Smooth muscle cell (in vitro differentiated cells): ENCODE results near the gene KCNJ6. TPM values are rescaled to one million over a fixed set of nuclear protein-coding genes. Genes with fewer than 3 reads are reported as not detected.
A peak's percentile ranks its signal among the peaks of the same experiment; 100 is the strongest.

Experiments used
- DNase-seq: peaks from one replicate; lab custom pipeline; 2025; ENCODE audit not compliant: unreplicated experiment; lab: John Stamatoyannopoulos, UW
- H2AFZ ChIP-seq: fragments of 200-600 bp; sonication (generic); 2 replicates; pipeline ENCODE4 v1.6.0; 2016; ENCODE audit warnings: antibody characterized with exemption, low read depth, mild to moderate bottlenecking
- H3F3A ChIP-seq: fragments of 200-600 bp; sonication (generic); 2 replicates; pipeline ENCODE4 v1.6.0; 2017; ENCODE audit warnings: antibody characterized with exemption, low read depth
- H3K27ac ChIP-seq: fragments of 200-600 bp; sonication (generic); 2 replicates; pipeline ENCODE4 v1.5.1; 2016; ENCODE audit warnings: low read depth, mild to moderate bottlenecking
- H3K27me3 ChIP-seq: fragments of 200-600 bp; sonication (generic); 2 replicates; pipeline ENCODE4 v1.6.1; 2016; ENCODE audit warnings: low read depth, mild to moderate bottlenecking
- H3K36me3 ChIP-seq: fragments of 200-600 bp; sonication (generic); 2 replicates; pipeline ENCODE4 v1.5.1; 2016; ENCODE audit warnings: low read depth
- H3K4me1 ChIP-seq: fragments of 200-600 bp; sonication (generic); 2 replicates; pipeline ENCODE4 v1.5.1; 2016; ENCODE audit warnings: low read depth
- H3K4me2 ChIP-seq: fragments of 200-600 bp; sonication (generic); 2 replicates; pipeline ENCODE4 v1.6.0; 2016; ENCODE audit warnings: mild to moderate bottlenecking
- H3K4me3 ChIP-seq: fragments of 200-600 bp; sonication (generic); 2 replicates; pipeline ENCODE4 v1.5.1; 2016; ENCODE audit warnings: mild to moderate bottlenecking
- H3K79me2 ChIP-seq: fragments of 200-600 bp; sonication (generic); 2 replicates; pipeline ENCODE4 v1.6.0; 2016; ENCODE audit warnings: low read depth, mild to moderate bottlenecking
- H3K9ac ChIP-seq: fragments of 200-600 bp; sonication (generic); 2 replicates; pipeline ENCODE4 v1.6.0; 2016; ENCODE audit warnings: low read depth
- H3K9me3 ChIP-seq: fragments of 200-600 bp; sonication (generic); replicated peaks from 2 replicates; pipeline ENCODE4 v1.5.1; 2016; ENCODE audit warnings: low read depth
- H4K20me1 ChIP-seq: fragments of 200-600 bp; sonication (generic); 2 replicates; pipeline ENCODE4 v1.6.0; 2016; ENCODE audit warnings: low read depth
- CTCF ChIP-seq: fragments of 200-600 bp; sonication (generic); IDR thresholded peaks from 2 replicates; pipeline ENCODE4 v1.5.1; 2017; ENCODE audit warnings: borderline replicate concordance, mild to moderate bottlenecking, antibody characterized with exemption; ENCODE audit not compliant: insufficient read depth, poor library complexity, severe bottlenecking
- WGBS: methylation state at CpG from one replicate; pipeline ENCODE4 v1.1.7; 2016; ENCODE audit warnings: low lambda C conversion rate; 5-methylcytosine and 5-hydroxymethylcytosine counted together
- polyA plus RNA-seq: library from polyadenylated mRNA; unstranded; fragments of >200 nt; fragmentation: Nextera tagmentation; extraction: Ambion mirVana; gene quantifications from 2 replicates; pipeline ENCODE4 v1.2.1, GENCODE V29; 2016
- total RNA-seq: library from RNA; depleted of rRNA; stranded (reverse); fragments of >200 nt; gene quantifications from 2 replicates; pipeline ENCODE4 v1.2.3, GENCODE V29; 2014

The KCNJ6 gene
- total and polyA plus RNA-seq, 2 experiments from 2014 or later: 0.15 to 0.27 TPM

- H3K79me2 ChIP-seq: no peaks in the 10 kb centered on the region
- no peak overlapping the region for H3K27ac ChIP-seq
- no peaks in the 10 kb centered on the region for H3K4me1 ChIP-seq
- no peaks in the 10 kb centered on the region for H4K20me1 ChIP-seq
- H2AFZ ChIP-seq: no peak overlapping the region
- no peaks in the 10 kb centered on the region for H3K27me3 ChIP-seq
- DNase-seq: no peak
- H3K9me3 ChIP-seq: no peaks in the 10 kb centered on the region
- no peaks in the 10 kb centered on the region for H3F3A ChIP-seq
- no peak overlapping the region for H3K4me3 ChIP-seq
- no peak overlapping the region for H3K9ac ChIP-seq
- 76% methylated on average over 2 of the region's 2 CpGs for WGBS
- no peaks in the 10 kb centered on the region for H3K36me3 ChIP-seq
- H3K4me2 ChIP-seq: no peak overlapping the region
- no peak for TF ChIP-seq CTCF
Measured at GRCh38 chr21:37770461-37770860, 145.8 kb downstream of the KCNJ6 start.

- no peaks in the 10 kb centered on the region for H3K9me3 ChIP-seq
- DNase-seq: no peak
- no peak overlapping the region for H3K9ac ChIP-seq
- no peaks in the 10 kb centered on the region for H3K79me2 ChIP-seq
- TF ChIP-seq CTCF: no peak
- H3K27ac ChIP-seq: no peak overlapping the region
- H3K4me3 ChIP-seq: no peak overlapping the region
- no peak overlapping the region for H2AFZ ChIP-seq
- no peak overlapping the region for H3K4me2 ChIP-seq
- H4K20me1 ChIP-seq: no peaks in the 10 kb centered on the region
- WGBS: 0% methylated on average over 1 of the region's 1 CpG
- no peaks in the 10 kb centered on the region for H3K36me3 ChIP-seq
- no peaks in the 10 kb centered on the region for H3K27me3 ChIP-seq
- H3F3A ChIP-seq: no peaks in the 10 kb centered on the region
- H3K4me1 ChIP-seq: no peaks in the 10 kb centered on the region
Measured at GRCh38 chr21:37769656-37770055, 146.6 kb downstream of the KCNJ6 start.

- Histone ChIP-seq H3F3A (no peaks in the 10 kb centered on the region), H3K4me3 (no peak overlapping the region), H3K4me1 (no peaks in the 10 kb centered on the region), H2AFZ (peak overlapping the region; percentile 51), H3K4me2 (no peak overlapping the region), H3K79me2 (no peaks in the 10 kb centered on the region), H3K36me3 (no peaks in the 10 kb centered on the region), H3K27me3 (no peaks in the 10 kb centered on the region), H3K9me3 (no peaks in the 10 kb centered on the region), H4K20me1 (no peaks in the 10 kb centered on the region), H3K9ac (no peak overlapping the region), H3K27ac (no peak overlapping the region)
- 38% methylated on average over 5 of the region's 5 CpGs for WGBS
- no peak for DNase-seq
- TF ChIP-seq CTCF: no peak
Measured at GRCh38 chr21:37767984-37768383, 148.3 kb downstream of the KCNJ6 start.

- Histone ChIP-seq H3K4me3 (no peak overlapping the region), H3K27me3 (no peaks in the 10 kb centered on the region), H2AFZ (no peak overlapping the region), H3K27ac (no peak overlapping the region), H4K20me1 (no peaks in the 10 kb centered on the region), H3K9me3 (no peaks in the 10 kb centered on the region), H3K4me2 (no peak overlapping the region), H3K4me1 (no peaks in the 10 kb centered on the region), H3K9ac (no peak overlapping the region), H3K79me2 (no peaks in the 10 kb centered on the region), H3F3A (no peaks in the 10 kb centered on the region), H3K36me3 (no peaks in the 10 kb centered on the region)
- no peak for DNase-seq
- 73% methylated on average over 5 of the region's 5 CpGs for WGBS
- no peak for TF ChIP-seq CTCF
Measured at GRCh38 chr21:37766129-37766528, 150.1 kb downstream of the KCNJ6 start.
